NCI-H2171 treated with DMSO at 0.1 percent for 48 hours (cell line): ENCODE measurements around the gene LSM10.
A peak's percentile ranks its signal among the peaks of the same experiment; 100 is the strongest.

Source experiments
- DNase-seq: peaks from one replicate; lab custom pipeline; 2025; lab: John Stamatoyannopoulos, UW

Gene LSM10

GRCh38 chr1:36397378-36398230 is at the start of gene LSM10:
Gene LSM10 (minus strand): TSS chr1:36397908. CDS start chr1:36394129, 3,779 bp downstream.
- peak; percentile 87 for DNase-seq

- no peak for DNase-seq
Observed at GRCh38 chr1:36447450-36447849, 49.7 kb upstream of the LSM10 start.

GRCh38 chr1:36446746-36447145 is 49.0 kb upstream of the LSM10 start:
- no peak for DNase-seq

GRCh38 chr1:36446271-36446670 is 48.6 kb upstream of the LSM10 start:
- peak; percentile 76 for DNase-seq

GRCh38 chr1:36443297-36443696 is 45.6 kb upstream of the LSM10 start:
- DNase-seq = no peak

- no peak for DNase-seq
Observed at GRCh38 chr1:36442337-36442736, 44.6 kb upstream of the LSM10 start.

- no peak for DNase-seq
Observed at GRCh38 chr1:36440646-36441045, 42.9 kb upstream of the LSM10 start.

GRCh38 chr1:36440044-36440443 is 42.3 kb upstream of the LSM10 start:
- DNase-seq = no peak

- no peak for DNase-seq
Observed at GRCh38 chr1:36438715-36439114, 41.0 kb upstream of the LSM10 start.

GRCh38 chr1:36436821-36437220 is 39.1 kb upstream of the LSM10 start:
- no peak for DNase-seq

GRCh38 chr1:36433102-36433501 is 35.4 kb upstream of the LSM10 start:
- DNase-seq = no peak

- no peak for DNase-seq
Observed at GRCh38 chr1:36432616-36433015, 34.9 kb upstream of the LSM10 start.

GRCh38 chr1:36425791-36426190 is 28.1 kb upstream of the LSM10 start:
- DNase-seq = no peak

GRCh38 chr1:36421649-36422048 is 23.9 kb upstream of the LSM10 start:
- no peak for DNase-seq

GRCh38 chr1:36420836-36421317 is 23.2 kb upstream of the LSM10 start:
- peak; percentile 76 for DNase-seq

- DNase-seq = no peak
Observed at GRCh38 chr1:36420409-36420808, 22.7 kb upstream of the LSM10 start.

- no peak for DNase-seq
Observed at GRCh38 chr1:36419569-36419968, 21.9 kb upstream of the LSM10 start.

GRCh38 chr1:36419140-36419539 is 21.4 kb upstream of the LSM10 start:
- DNase-seq = no peak

GRCh38 chr1:36417931-36418330 is 20.2 kb upstream of the LSM10 start:
- no peak for DNase-seq

GRCh38 chr1:36415661-36416326 is 18.1 kb upstream of the LSM10 start:
- DNase-seq = peak; percentile 4

GRCh38 chr1:36414384-36414783 is 16.7 kb upstream of the LSM10 start:
- DNase-seq = no peak

- DNase-seq = peak; percentile 53
Observed at GRCh38 chr1:36411674-36412648, 14.3 kb upstream of the LSM10 start.
